ENCODE data around the gene MAGI2.

MAGI2 gene

GRCh38 chr7:78420001-78420400 is 1033.5 kb downstream of the MAGI2 start:
- DNase-seq (ENCODE audit: low read depth in 2 of 2) = no peak

GRCh38 chr7:78417180-78417853 is 1036.2 kb downstream of the MAGI2 start:
- no peak for DNase-seq (ENCODE audit: low read depth in 2 of 2)

GRCh38 chr7:78413568-78413967 is 1039.9 kb downstream of the MAGI2 start:
- no peak for DNase-seq (ENCODE audit: low read depth in 2 of 2)

GRCh38 chr7:78412216-78412858 is 1041.1 kb downstream of the MAGI2 start:
- DNase-seq (ENCODE audit: low read depth in 2 of 2) = no peak

GRCh38 chr7:78407031-78407430 is 1046.4 kb downstream of the MAGI2 start:
- DNase-seq (ENCODE audit: low read depth in 2 of 2) = no peak

- no peak for DNase-seq (ENCODE audit: low read depth in 2 of 2)
Observed at GRCh38 chr7:78406531-78406930, 1046.9 kb downstream of the MAGI2 start.

GRCh38 chr7:78402096-78402495 is 1051.4 kb downstream of the MAGI2 start:
- DNase-seq (ENCODE audit: low read depth in 2 of 2) = no peak

- no peak for DNase-seq (ENCODE audit: low read depth in 2 of 2)
Observed at GRCh38 chr7:78400038-78400437, 1053.4 kb downstream of the MAGI2 start.

GRCh38 chr7:78399033-78399769 is 1054.3 kb downstream of the MAGI2 start:
- DNase-seq (ENCODE audit: low read depth in 2 of 2) = no peak

GRCh38 chr7:78398576-78398975 is 1054.9 kb downstream of the MAGI2 start:
- DNase-seq (ENCODE audit: low read depth in 2 of 2) = no peak

GRCh38 chr7:78398081-78398480 is 1055.4 kb downstream of the MAGI2 start:
- DNase-seq (ENCODE audit: low read depth in 2 of 2) = no peak

GRCh38 chr7:78396210-78396609 is 1057.3 kb downstream of the MAGI2 start:
- DNase-seq (ENCODE audit: low read depth in 2 of 2) = no peak

- no peak for DNase-seq (ENCODE audit: low read depth in 2 of 2)
Observed at GRCh38 chr7:78395298-78396036, 1058.0 kb downstream of the MAGI2 start.

GRCh38 chr7:78389022-78389421 is 1064.4 kb downstream of the MAGI2 start:
- DNase-seq (ENCODE audit: low read depth in 2 of 2) = no peak

GRCh38 chr7:78386520-78386919 is 1066.9 kb downstream of the MAGI2 start:
- DNase-seq (ENCODE audit: low read depth in 2 of 2) = no peak

GRCh38 chr7:78383096-78383880 is 1070.2 kb downstream of the MAGI2 start:
- no peak for DNase-seq (ENCODE audit: low read depth in 2 of 2)

- no peak for DNase-seq (ENCODE audit: low read depth in 2 of 2)
Observed at GRCh38 chr7:78379148-78379547, 1074.3 kb downstream of the MAGI2 start.

GRCh38 chr7:78377532-78377931 is 1075.9 kb downstream of the MAGI2 start:
- no peak for DNase-seq (ENCODE audit: low read depth in 2 of 2)

GRCh38 chr7:78370936-78371335 is 1082.5 kb downstream of the MAGI2 start:
- DNase-seq (ENCODE audit: low read depth in 2 of 2) = no peak

GRCh38 chr7:78368771-78369170 is 1084.7 kb downstream of the MAGI2 start:
- DNase-seq (ENCODE audit: low read depth in 2 of 2) = no peak

GRCh38 chr7:78367280-78367773 is 1086.1 kb downstream of the MAGI2 start:
- no peak for DNase-seq (ENCODE audit: low read depth in 2 of 2)
